ENCODE measurements around the gene SIRT3. TPM values are rescaled to one million over a fixed set of nuclear protein-coding genes. Genes with fewer than 3 reads are reported as not detected.

The SIRT3 gene
- total and polyA plus RNA-seq, 4 donors, result 9.9 to 17.1 (median 14.6) TPM

DNA sequence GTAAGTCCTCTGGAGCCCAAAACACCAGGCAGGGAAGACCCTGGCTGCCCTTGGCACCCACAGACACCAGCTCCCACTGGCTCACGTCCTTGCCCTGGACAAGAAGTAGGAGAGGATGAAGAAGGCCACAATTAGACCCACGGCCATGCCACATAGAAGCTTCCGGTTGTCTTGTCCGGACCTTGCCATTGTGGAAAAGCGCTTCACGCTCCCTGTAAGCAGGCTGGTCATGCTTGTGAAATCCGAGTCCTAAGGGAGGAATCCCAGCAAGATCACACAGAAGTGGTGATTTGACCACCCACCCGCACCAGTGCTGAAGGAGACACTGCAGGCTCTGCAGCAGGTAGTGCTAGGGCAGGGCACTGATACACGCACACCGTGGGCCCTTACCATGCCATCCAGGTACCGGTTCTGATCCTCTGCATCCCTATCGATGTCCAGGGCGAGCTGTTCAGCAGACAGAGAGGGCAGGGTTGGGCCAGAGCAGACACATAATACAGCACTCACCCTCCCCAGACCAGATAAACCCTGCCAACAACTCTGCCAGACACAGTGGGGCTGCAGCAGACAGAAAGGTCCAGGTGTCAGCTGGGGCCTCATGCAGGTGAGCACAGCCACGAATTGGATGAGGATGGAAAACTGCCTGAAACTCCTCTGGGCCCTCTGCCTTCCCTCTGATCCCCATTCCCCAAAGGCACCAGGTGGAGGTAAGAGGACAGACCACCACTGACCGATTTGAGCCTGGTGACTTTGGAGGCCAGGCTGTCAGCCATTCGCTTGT is 30.7 kb downstream of the SIRT3 start:
- WGBS, result 93% methylated on average over 16 of the region's 16 CpGs
- no peak for DNase-seq (ENCODE audit: low spot score)
- H3K4me1 ChIP-seq (ENCODE audit: control insufficient read depth in 4 of 4, insufficient read depth in 4 of 4, low read length in 3 of 4), result peaks cover 8 to 38% (median 27%) of the 10 kb centered on the region in 4 donors
- peaks cover 5 to 30% (median 14%) of the 10 kb centered on the region in 4 donors for H3K36me3 ChIP-seq (ENCODE audit: control insufficient read depth in 4 of 4, insufficient read depth in 3 of 4, low read depth in 1 of 4, low read length in 3 of 4)
- no peaks in the 10 kb centered on the region for H3K27me3 ChIP-seq (ENCODE audit: control insufficient read depth in 4 of 4, insufficient read depth in 4 of 4, low read length in 3 of 4)
- no peak for TF ChIP-seq YY1 (IDR thresholded peaks at IDR 0.05)
- no peak for TF ChIP-seq JUND (IDR thresholded peaks at IDR 0.05)
- no peak for TF ChIP-seq GABPA (IDR thresholded peaks at IDR 0.05 in 1 of 2, conservative IDR thresholded peaks at IDR 0.05 in 1 of 2)
- TF ChIP-seq FOXA1 (IDR thresholded peaks at IDR 0.05), result no peak
- no peak for TF ChIP-seq HNF4A (conservative IDR thresholded peaks at IDR 0.05)
- no peak for TF ChIP-seq RXRA (IDR thresholded peaks at IDR 0.05)
- TF ChIP-seq, protein P1, sequence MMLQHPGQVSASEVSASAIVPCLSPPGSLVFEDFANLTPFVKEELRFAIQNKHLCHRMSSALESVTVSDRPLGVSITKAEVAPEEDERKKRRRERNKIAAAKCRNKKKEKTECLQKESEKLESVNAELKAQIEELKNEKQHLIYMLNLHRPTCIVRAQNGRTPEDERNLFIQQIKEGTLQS (IDR thresholded peaks at IDR 0.05), result no peak
- TF ChIP-seq, protein P2, sequence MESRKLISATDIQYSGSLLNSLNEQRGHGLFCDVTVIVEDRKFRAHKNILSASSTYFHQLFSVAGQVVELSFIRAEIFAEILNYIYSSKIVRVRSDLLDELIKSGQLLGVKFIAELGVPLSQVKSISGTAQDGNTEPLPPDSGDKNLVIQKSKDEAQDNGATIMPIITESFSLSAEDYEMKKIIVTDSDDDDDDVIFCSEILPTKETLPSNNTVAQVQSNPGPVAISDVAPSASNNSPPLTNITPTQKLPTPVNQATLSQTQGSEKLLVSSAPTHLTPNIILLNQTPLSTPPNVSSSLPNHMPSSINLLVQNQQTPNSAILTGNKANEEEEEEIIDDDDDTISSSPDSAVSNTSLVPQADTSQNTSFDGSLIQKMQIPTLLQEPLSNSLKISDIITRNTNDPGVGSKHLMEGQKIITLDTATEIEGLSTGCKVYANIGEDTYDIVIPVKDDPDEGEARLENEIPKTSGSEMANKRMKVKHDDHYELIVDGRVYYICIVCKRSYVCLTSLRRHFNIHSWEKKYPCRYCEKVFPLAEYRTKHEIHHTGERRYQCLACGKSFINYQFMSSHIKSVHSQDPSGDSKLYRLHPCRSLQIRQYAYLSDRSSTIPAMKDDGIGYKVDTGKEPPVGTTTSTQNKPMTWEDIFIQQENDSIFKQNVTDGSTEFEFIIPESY (IDR thresholded peaks at IDR 0.05), result no peak
- no peak for TF ChIP-seq HNF4G (IDR thresholded peaks at IDR 0.05)
- no peak for TF ChIP-seq RAD21 (IDR thresholded peaks at IDR 0.05)
- no peak for TF ChIP-seq FOXA2 (IDR thresholded peaks at IDR 0.05)
- TF ChIP-seq, protein P3, sequence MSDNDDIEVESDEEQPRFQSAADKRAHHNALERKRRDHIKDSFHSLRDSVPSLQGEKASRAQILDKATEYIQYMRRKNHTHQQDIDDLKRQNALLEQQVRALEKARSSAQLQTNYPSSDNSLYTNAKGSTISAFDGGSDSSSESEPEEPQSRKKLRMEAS (IDR thresholded peaks at IDR 0.05), result no peak
- no peak for TF ChIP-seq SP1 (IDR thresholded peaks at IDR 0.05)
- TF ChIP-seq, protein P4, sequence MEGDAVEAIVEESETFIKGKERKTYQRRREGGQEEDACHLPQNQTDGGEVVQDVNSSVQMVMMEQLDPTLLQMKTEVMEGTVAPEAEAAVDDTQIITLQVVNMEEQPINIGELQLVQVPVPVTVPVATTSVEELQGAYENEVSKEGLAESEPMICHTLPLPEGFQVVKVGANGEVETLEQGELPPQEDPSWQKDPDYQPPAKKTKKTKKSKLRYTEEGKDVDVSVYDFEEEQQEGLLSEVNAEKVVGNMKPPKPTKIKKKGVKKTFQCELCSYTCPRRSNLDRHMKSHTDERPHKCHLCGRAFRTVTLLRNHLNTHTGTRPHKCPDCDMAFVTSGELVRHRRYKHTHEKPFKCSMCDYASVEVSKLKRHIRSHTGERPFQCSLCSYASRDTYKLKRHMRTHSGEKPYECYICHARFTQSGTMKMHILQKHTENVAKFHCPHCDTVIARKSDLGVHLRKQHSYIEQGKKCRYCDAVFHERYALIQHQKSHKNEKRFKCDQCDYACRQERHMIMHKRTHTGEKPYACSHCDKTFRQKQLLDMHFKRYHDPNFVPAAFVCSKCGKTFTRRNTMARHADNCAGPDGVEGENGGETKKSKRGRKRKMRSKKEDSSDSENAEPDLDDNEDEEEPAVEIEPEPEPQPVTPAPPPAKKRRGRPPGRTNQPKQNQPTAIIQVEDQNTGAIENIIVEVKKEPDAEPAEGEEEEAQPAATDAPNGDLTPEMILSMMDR (IDR thresholded peaks at IDR 0.05; ENCODE audit: low read depth, low read length, missing input control), result no peak
- H3K9me3 ChIP-seq (ENCODE audit: control insufficient read depth in 4 of 4, low read length in 3 of 4), result no peaks in the 10 kb centered on the region
- H3K9ac ChIP-seq (ENCODE audit: low read depth in 1 of 2, low read length in 2 of 2), result no peak overlapping the region
- H3K4me3 ChIP-seq (ENCODE audit: low read depth in 1 of 3, low read length in 3 of 3), result no peak overlapping the region
- no peak overlapping the region for H3K27ac ChIP-seq (ENCODE audit: low read depth in 1 of 2, low read length in 2 of 2)

DNA sequence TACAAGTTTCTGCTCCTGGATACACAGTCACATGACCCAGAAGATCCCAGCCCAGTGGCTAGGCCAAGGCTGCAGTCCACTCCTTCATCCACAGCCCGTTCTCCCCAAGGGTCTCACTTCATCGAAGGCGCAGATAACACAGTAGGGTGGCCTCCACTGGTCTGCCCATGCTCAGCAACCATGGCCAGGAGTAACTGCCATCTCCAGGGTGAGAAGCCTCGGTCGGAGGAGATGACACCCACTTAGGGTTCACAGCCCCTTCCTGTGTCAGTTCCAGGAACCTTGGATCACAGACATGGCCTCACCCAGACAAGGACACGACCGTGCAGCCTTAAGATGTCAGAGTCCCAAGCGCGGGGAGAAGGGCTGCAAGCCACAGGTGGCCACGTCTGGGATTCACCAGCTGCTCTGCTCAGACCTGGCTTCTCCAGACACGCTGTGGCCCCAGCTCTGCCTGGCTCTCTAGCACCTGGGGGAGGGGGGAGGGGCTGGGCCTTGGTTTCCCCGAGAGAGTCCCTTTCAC is 31.5 kb downstream of the SIRT3 start:
- TF ChIP-seq JUND (IDR thresholded peaks at IDR 0.05) (no peak), HNF4G (IDR thresholded peaks at IDR 0.05) (no peak), NR2F2 (IDR thresholded peaks at IDR 0.05) (no peak), RXRA (IDR thresholded peaks at IDR 0.05) (no peak), SP1 (IDR thresholded peaks at IDR 0.05) (no peak), YY1 (IDR thresholded peaks at IDR 0.05) (no peak), FOXA2 (IDR thresholded peaks at IDR 0.05) (no peak), RAD21 (IDR thresholded peaks at IDR 0.05) (no peak), GABPA (IDR thresholded peaks at IDR 0.05 in 1 of 2, conservative IDR thresholded peaks at IDR 0.05 in 1 of 2) (no peak), FOXA1 (IDR thresholded peaks at IDR 0.05) (no peak), EGR1 (IDR thresholded peaks at IDR 0.05; ENCODE audit: low read depth in 2 of 2) (no peak), HNF4A (conservative IDR thresholded peaks at IDR 0.05) (no peak), TAF1 (conservative IDR thresholded peaks at IDR 0.05) (no peak)
- TF ChIP-seq, protein P3 (IDR thresholded peaks at IDR 0.05), result no peak
- TF ChIP-seq, protein P5, sequence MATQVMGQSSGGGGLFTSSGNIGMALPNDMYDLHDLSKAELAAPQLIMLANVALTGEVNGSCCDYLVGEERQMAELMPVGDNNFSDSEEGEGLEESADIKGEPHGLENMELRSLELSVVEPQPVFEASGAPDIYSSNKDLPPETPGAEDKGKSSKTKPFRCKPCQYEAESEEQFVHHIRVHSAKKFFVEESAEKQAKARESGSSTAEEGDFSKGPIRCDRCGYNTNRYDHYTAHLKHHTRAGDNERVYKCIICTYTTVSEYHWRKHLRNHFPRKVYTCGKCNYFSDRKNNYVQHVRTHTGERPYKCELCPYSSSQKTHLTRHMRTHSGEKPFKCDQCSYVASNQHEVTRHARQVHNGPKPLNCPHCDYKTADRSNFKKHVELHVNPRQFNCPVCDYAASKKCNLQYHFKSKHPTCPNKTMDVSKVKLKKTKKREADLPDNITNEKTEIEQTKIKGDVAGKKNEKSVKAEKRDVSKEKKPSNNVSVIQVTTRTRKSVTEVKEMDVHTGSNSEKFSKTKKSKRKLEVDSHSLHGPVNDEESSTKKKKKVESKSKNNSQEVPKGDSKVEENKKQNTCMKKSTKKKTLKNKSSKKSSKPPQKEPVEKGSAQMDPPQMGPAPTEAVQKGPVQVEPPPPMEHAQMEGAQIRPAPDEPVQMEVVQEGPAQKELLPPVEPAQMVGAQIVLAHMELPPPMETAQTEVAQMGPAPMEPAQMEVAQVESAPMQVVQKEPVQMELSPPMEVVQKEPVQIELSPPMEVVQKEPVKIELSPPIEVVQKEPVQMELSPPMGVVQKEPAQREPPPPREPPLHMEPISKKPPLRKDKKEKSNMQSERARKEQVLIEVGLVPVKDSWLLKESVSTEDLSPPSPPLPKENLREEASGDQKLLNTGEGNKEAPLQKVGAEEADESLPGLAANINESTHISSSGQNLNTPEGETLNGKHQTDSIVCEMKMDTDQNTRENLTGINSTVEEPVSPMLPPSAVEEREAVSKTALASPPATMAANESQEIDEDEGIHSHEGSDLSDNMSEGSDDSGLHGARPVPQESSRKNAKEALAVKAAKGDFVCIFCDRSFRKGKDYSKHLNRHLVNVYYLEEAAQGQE (IDR thresholded peaks at IDR 0.05), result no peak
- TF ChIP-seq, protein P1 (IDR thresholded peaks at IDR 0.05), result no peak
- TF ChIP-seq, protein P4 (IDR thresholded peaks at IDR 0.05; ENCODE audit: low read depth, low read length, missing input control), result no peak
- WGBS, result 93% methylated on average over 12 of the region's 12 CpGs
- H3K9ac ChIP-seq (ENCODE audit: low read depth in 1 of 2, low read length in 2 of 2), result no peak overlapping the region
- peaks cover 8 to 30% (median 20%) of the 10 kb centered on the region in 4 donors for H3K4me1 ChIP-seq (ENCODE audit: control insufficient read depth in 4 of 4, insufficient read depth in 4 of 4, low read length in 3 of 4)
- DNase-seq (ENCODE audit: low spot score), result no peak
- peaks cover 5 to 28% (median 9%) of the 10 kb centered on the region in 4 donors for H3K36me3 ChIP-seq (ENCODE audit: control insufficient read depth in 4 of 4, insufficient read depth in 3 of 4, low read depth in 1 of 4, low read length in 3 of 4)
- no peak overlapping the region for H3K27ac ChIP-seq (ENCODE audit: low read depth in 1 of 2, low read length in 2 of 2)
- H3K27me3 ChIP-seq (ENCODE audit: control insufficient read depth in 4 of 4, insufficient read depth in 4 of 4, low read length in 3 of 4), result no peaks in the 10 kb centered on the region
- no peaks in the 10 kb centered on the region for H3K9me3 ChIP-seq (ENCODE audit: control insufficient read depth in 4 of 4, low read length in 3 of 4)
- H3K4me3 ChIP-seq (ENCODE audit: low read depth in 1 of 3, low read length in 3 of 3), result no peak overlapping the region
